CD4-positive, alpha-beta T cell (primary cell): Measurements from ENCODE around the gene TMPRSS7. TPM values are rescaled to one million over a fixed set of nuclear protein-coding genes. Genes with fewer than 3 reads are reported as not detected.

Experiments used
- ATAC-seq: fragments of 200-7000 bp; cut with Tn5 transposase; one replicate; pipeline ENCODE4 v1.10.0; 2022; ENCODE audit warnings: mild to moderate bottlenecking; ENCODE audit not compliant: poor library complexity
- CTCF ChIA-PET: fragments of 350-600 bp; sonication (Branson Sonifier 250); formaldehyde crosslinking; loops from one replicate; lab custom pipeline; 2021; ENCODE audit warnings: antibody characterized with exemption, inconsistent platforms; lab: Charles Lee
- POLR2A ChIA-PET: fragments of 350-600 bp; sonication (Branson Sonifier 250); formaldehyde crosslinking; loops from one replicate; lab custom pipeline; 2021; ENCODE audit warnings: antibody characterized with exemption, inconsistent platforms; lab: Charles Lee
- DNase-seq, 14 experiments: peaks; one replicate each; pipeline ENCODE4 v3.0.0-alpha.2; 2013 to 2020; ENCODE audit warnings: mixed read lengths in 2 of 14
- H3K27ac ChIP-seq, 2 donors: one replicate each; pipeline versions ENCODE4 v1.5.1 to v1.7.0; 2013; ENCODE audit warnings: low read length in 2 of 2, low read depth in 1 of 2, mild to moderate bottlenecking in 1 of 2
- H3K27me3 ChIP-seq, 2 experiments: 1 replicate in 1 of 2; 2 replicates in 1 of 2; pipeline versions ENCODE4 v1.6.1 to v1.7.0; 2013; ENCODE audit warnings: low read length in 2 of 2, control low read depth in 1 of 2, mild to moderate bottlenecking in 1 of 2, moderate library complexity in 1 of 2; ENCODE audit not compliant: insufficient read depth in 2 of 2, control insufficient read depth in 1 of 2
- H3K36me3 ChIP-seq: one replicate; pipeline ENCODE4 v1.6.1; 2013; ENCODE audit warnings: low read length, control low read depth; ENCODE audit not compliant: insufficient read depth
- H3K4me1 ChIP-seq: one replicate; pipeline ENCODE4 v1.6.1; 2013; ENCODE audit warnings: low read length, control low read depth; ENCODE audit not compliant: insufficient read depth
- H3K4me3 ChIP-seq: one replicate; pipeline ENCODE4 v1.5.1; 2013; ENCODE audit warnings: mild to moderate bottlenecking, low read length, moderate library complexity
- H3K9me3 ChIP-seq, 2 experiments: 1 replicate in 1 of 2; 2 replicates in 1 of 2; pipeline versions ENCODE4 v1.6.1 to v1.7.0; 2013; ENCODE audit warnings: low read length in 2 of 2, mild to moderate bottlenecking in 2 of 2, control low read depth in 1 of 2, moderate library complexity in 1 of 2; ENCODE audit not compliant: control insufficient read depth in 1 of 2, insufficient read depth in 1 of 2
- H3K27ac Mint-ChIP-seq: one replicate; pipeline ENCODE4 v1.8.0; 2020; ENCODE audit warnings: mixed read lengths
- H3K27me3 Mint-ChIP-seq: one replicate; pipeline ENCODE4 v1.8.0; 2021; ENCODE audit warnings: mixed read lengths
- H3K36me3 Mint-ChIP-seq: one replicate; pipeline ENCODE4 v1.8.0; 2021; ENCODE audit warnings: low read depth, mixed read lengths
- H3K4me1 Mint-ChIP-seq: one replicate; pipeline ENCODE4 v1.8.0; 2021; ENCODE audit warnings: low read depth, mixed read lengths
- H3K4me3 Mint-ChIP-seq: one replicate; pipeline ENCODE4 v1.8.0; 2020; ENCODE audit warnings: mild to moderate bottlenecking, mixed read lengths
- H3K9me3 Mint-ChIP-seq: one replicate; pipeline ENCODE4 v1.8.0; 2020; ENCODE audit warnings: mixed read lengths
- intact Hi-C, 2 experiments: fragments of 100-400 bp; cut with DNase I in 1 of 2; cut with micrococcal nuclease in 1 of 2; formaldehyde crosslinking; loops; one replicate each; pipeline versions ENCODE4 v1.15.1 to v1.9.0; 2023 to 2025; cut with DNase I, micrococcal nuclease
- total RNA-seq, 174 experiments: library from RNA in 2 of 174; stranded (reverse) in 2 of 174; gene quantifications; one replicate each; pipeline ENCODE4 v1.2.3 and lab custom pipeline; 2021 to 2026
- TF ChIP-seq, protein P1 (sequence below): fragments of 200-600 bp; IDR thresholded peaks from one replicate; pipeline ENCODE4 v1.8.0; 2022; ENCODE audit warnings: antibody characterized with exemption, mild to moderate bottlenecking

Gene TMPRSS7
- total RNA-seq, 2 experiments from 2014 or later: 0.14 TPM; not detected in 1

DNA sequence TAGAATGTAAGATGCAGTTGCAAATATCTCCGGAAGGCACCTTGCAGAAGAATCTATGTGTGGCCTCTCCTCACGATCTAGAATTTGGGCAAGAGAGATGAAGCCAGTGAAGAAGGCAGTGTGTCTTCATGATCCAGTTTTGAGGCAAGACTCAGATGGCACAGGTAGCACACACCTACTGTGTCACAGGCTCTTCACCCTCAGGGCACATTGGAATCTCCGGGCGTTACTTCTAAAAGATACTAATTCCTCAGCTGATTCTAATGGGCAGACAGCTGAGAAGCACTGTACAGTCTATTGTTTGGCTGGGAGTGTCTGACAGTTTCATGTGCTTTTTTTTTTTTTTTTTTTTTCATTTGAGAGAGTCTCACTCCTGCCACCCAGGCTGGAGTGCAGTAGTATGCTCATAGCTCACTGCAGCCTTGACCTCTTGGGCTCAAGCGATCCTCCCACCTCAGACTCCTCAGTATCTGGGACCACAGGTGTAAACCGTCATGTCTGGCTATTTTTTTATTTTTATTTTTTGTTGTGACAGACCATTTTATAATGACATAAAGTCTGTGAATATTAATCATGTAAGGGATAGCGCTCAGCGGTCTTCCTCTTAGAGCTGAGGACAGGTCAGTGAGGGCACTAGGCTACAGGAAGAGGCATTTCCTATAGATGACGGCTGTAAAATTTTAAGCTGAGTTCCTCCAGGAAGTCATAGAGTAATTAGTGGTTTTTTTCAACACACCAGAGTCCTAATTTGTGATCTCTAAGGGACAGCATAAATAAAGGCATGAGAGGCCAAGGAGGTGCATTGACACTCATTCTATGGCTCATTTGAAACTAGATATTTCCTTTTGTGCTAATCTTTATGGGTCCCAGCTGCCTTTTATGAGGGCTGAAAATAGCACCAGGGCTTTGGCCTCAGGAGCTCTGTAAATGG is 55.7 kb downstream of the TMPRSS7 start:
- CTCF ChIA-PET: no interaction called here
- no peaks in the 10 kb centered on the region for H3K36me3 ChIP-seq
- no peaks in the 10 kb centered on the region for H3K27me3 Mint-ChIP-seq
- peaks cover under 1% of the 10 kb centered on the region for H3K36me3 Mint-ChIP-seq
- peaks cover 42% of the 10 kb centered on the region for H3K4me1 ChIP-seq
- H3K9me3 Mint-ChIP-seq: no peaks in the 10 kb centered on the region
- DNase-seq (peak in 1 of 14 experiments; percentile 15), ATAC-seq (no peak)
- H3K27me3 ChIP-seq: no peaks in the 10 kb centered on the region
- H3K4me1 Mint-ChIP-seq: peaks cover 67% of the 10 kb centered on the region
- no peak overlapping the region for H3K27ac Mint-ChIP-seq
- no peaks in the 10 kb centered on the region for H3K9me3 ChIP-seq
- intact Hi-C loops: loop anchor here in 1 of 2 experiments (5.0 kb wide), 1 partner anchor 43 kb away; no protein-coding TSS in a partner anchor
- H3K4me3 Mint-ChIP-seq: no peak overlapping the region
- POLR2A ChIA-PET: interaction anchor here (1.0 kb wide), 1 partner anchor 111 kb away, joined by 3 read pairs; no protein-coding TSS in a partner anchor
- no peak overlapping the region for H3K4me3 ChIP-seq
- H3K27ac ChIP-seq: no peak overlapping the region
- TF ChIP-seq, protein P1, sequence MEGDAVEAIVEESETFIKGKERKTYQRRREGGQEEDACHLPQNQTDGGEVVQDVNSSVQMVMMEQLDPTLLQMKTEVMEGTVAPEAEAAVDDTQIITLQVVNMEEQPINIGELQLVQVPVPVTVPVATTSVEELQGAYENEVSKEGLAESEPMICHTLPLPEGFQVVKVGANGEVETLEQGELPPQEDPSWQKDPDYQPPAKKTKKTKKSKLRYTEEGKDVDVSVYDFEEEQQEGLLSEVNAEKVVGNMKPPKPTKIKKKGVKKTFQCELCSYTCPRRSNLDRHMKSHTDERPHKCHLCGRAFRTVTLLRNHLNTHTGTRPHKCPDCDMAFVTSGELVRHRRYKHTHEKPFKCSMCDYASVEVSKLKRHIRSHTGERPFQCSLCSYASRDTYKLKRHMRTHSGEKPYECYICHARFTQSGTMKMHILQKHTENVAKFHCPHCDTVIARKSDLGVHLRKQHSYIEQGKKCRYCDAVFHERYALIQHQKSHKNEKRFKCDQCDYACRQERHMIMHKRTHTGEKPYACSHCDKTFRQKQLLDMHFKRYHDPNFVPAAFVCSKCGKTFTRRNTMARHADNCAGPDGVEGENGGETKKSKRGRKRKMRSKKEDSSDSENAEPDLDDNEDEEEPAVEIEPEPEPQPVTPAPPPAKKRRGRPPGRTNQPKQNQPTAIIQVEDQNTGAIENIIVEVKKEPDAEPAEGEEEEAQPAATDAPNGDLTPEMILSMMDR: no peak

DNA sequence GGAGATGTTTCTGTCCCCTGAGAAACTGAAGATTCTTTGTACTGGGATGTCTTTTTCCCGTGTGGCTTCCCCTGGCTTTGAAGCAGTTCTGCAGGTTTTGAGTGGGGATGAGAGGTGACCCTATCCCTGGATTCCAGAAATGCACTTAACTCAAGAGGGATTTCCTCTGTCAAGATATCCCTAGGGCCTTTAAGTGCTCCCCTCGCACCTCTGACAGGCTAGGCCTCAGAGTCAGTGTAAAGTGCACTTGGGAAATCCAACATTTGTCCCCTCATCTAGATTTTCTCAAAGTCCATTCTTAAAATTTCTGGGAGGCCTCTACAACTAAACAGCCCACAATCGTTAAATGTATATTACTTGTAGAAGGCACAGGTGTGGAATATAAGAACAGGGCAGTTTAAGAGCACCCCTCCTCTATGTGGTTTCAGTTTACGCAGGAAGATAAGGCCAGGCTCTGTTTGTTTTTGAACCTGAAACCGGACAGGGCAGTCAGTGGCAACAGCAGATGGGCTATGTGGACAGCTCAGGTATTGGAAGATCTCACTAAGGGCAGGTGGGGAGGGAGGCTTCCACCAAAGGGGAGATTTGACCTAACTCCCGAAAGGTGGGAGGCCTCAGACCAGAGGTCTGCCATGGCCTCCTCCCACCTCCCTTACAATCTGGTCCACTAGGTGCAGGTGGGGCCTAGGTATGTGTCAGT is 56.5 kb downstream of the TMPRSS7 start:
- Mint-ChIP-seq H3K9me3 (no peaks in the 10 kb centered on the region), H3K27me3 (no peaks in the 10 kb centered on the region), H3K4me3 (no peak overlapping the region), H3K27ac (no peak overlapping the region), H3K36me3 (peaks cover 6% of the 10 kb centered on the region), H3K4me1 (peaks cover 59% of the 10 kb centered on the region)
- intact Hi-C loops: no loop called here
- DNase-seq: no peak
- H3K4me3 ChIP-seq: no peak overlapping the region
- H3K27me3 ChIP-seq: no peaks in the 10 kb centered on the region
- no peaks in the 10 kb centered on the region for H3K9me3 ChIP-seq
- CTCF ChIA-PET: no interaction called here
- ATAC-seq: no peak
- H3K27ac ChIP-seq: no peak overlapping the region
- POLR2A ChIA-PET: no interaction called here
- TF ChIP-seq, protein P1: no peak
- no peaks in the 10 kb centered on the region for H3K36me3 ChIP-seq
- peaks cover 34% of the 10 kb centered on the region for H3K4me1 ChIP-seq

GRCh38 chr3:112092496-112093179 is 58.1 kb downstream of the TMPRSS7 start:
- intact Hi-C loops: no loop called here
- no peaks in the 10 kb centered on the region for H3K9me3 Mint-ChIP-seq
- H3K36me3 Mint-ChIP-seq: peaks cover 6% of the 10 kb centered on the region
- peak overlapping the region; percentile 13 for H3K27ac Mint-ChIP-seq
- H3K4me1 Mint-ChIP-seq: peaks cover 43% of the 10 kb centered on the region
- H3K36me3 ChIP-seq: no peaks in the 10 kb centered on the region
- H3K4me3 Mint-ChIP-seq: no peak overlapping the region
- no peak overlapping the region for H3K4me3 ChIP-seq
- ChIA-PET CTCF (no interaction called here), POLR2A (interaction anchor here (1.0 to 1.2 kb wide), 3 partner anchors 16 to 25 kb away, joined by 3 to 4 read pairs (median 4); no protein-coding TSS in a partner anchor)
- H3K9me3 ChIP-seq: no peaks in the 10 kb centered on the region
- H3K27ac ChIP-seq: no peak overlapping the region
- DNase-seq (no peak), ATAC-seq (no peak)
- no peaks in the 10 kb centered on the region for H3K27me3 Mint-ChIP-seq
- peaks cover 19% of the 10 kb centered on the region for H3K4me1 ChIP-seq
- TF ChIP-seq, protein P1: no peak
- no peaks in the 10 kb centered on the region for H3K27me3 ChIP-seq
